GM23338 (cell line): ENCODE measurements around the gene CCDC3. TPM values are rescaled to one million over a fixed set of nuclear protein-coding genes. Genes with fewer than 3 reads are reported as not detected.

Experiments
- ATAC-seq: fragments of 200-7000 bp; cut with Tn5 transposase; 3 replicates; pipeline ENCODE4 v1.9.1; 2020
- DNase-seq: peaks from one replicate; pipeline ENCODE4 v3.0.0-alpha.2; 2015; ENCODE audit warnings: low spot score
- H2AFZ ChIP-seq: fragments of 200-600 bp; sonication (generic); 2 replicates; pipeline ENCODE4 v1.8.0; 2016; ENCODE audit warnings: antibody characterized with exemption, mild to moderate bottlenecking, moderate library complexity
- H3F3A ChIP-seq: fragments of 200-600 bp; sonication (generic); replicated peaks from 2 replicates; pipeline ENCODE4 v1.8.0; 2017; ENCODE audit warnings: antibody characterized with exemption, mixed run types, low read depth
- H3K27ac ChIP-seq: fragments of 200-600 bp; sonication (generic); 2 replicates; pipeline ENCODE4 v1.6.1; 2016; ENCODE audit warnings: low read depth
- H3K27me3 ChIP-seq: fragments of 200-600 bp; sonication (generic); 2 replicates; pipeline ENCODE4 v1.8.0; 2016; ENCODE audit warnings: mild to moderate bottlenecking, mixed run types, moderate library complexity; ENCODE audit not compliant: insufficient read depth
- H3K36me3 ChIP-seq: fragments of 200-600 bp; sonication (generic); 2 replicates; pipeline ENCODE4 v1.8.0; 2016; ENCODE audit warnings: mild to moderate bottlenecking; ENCODE audit not compliant: insufficient read depth
- H3K4me1 ChIP-seq: fragments of 200-600 bp; sonication (generic); 2 replicates; pipeline ENCODE4 v1.8.0; 2016; ENCODE audit warnings: mild to moderate bottlenecking, moderate library complexity; ENCODE audit not compliant: insufficient read depth
- H3K4me2 ChIP-seq: fragments of 200-600 bp; sonication (generic); 2 replicates; pipeline ENCODE4 v1.7.1; 2017; ENCODE audit warnings: mixed run types
- H3K4me3 ChIP-seq: fragments of 200-600 bp; sonication (generic); 2 replicates; pipeline ENCODE4 v1.6.1; 2016; ENCODE audit warnings: mixed run types
- H3K79me2 ChIP-seq: fragments of 200-600 bp; sonication (generic); replicated peaks from 2 replicates; pipeline ENCODE4 v1.8.0; 2017; ENCODE audit warnings: mild to moderate bottlenecking; ENCODE audit not compliant: insufficient read depth
- H3K9me2 ChIP-seq: fragments of 200-600 bp; sonication (generic); 2 replicates; pipeline ENCODE4 v1.8.0; 2017; ENCODE audit not compliant: insufficient read depth
- H4K20me1 ChIP-seq: fragments of 200-600 bp; sonication (generic); replicated peaks from 2 replicates; pipeline ENCODE4 v1.8.0; 2017; ENCODE audit warnings: mild to moderate bottlenecking; ENCODE audit not compliant: insufficient read depth
- H3K27ac Mint-ChIP-seq: 2 replicates; pipeline ENCODE4 v1.8.0; 2020; ENCODE audit warnings: inconsistent platforms, mild to moderate bottlenecking, moderate library complexity, mixed read lengths
- H3K27me3 Mint-ChIP-seq: 3 replicates; pipeline ENCODE4 v1.8.0; 2022; ENCODE audit warnings: low read depth, mild to moderate bottlenecking, moderate library complexity, mixed read lengths, inconsistent platforms; ENCODE audit not compliant: insufficient read depth, poor library complexity
- H3K36me3 Mint-ChIP-seq: 3 replicates; pipeline ENCODE4 v1.8.0; 2021; ENCODE audit warnings: low read depth, mild to moderate bottlenecking, inconsistent platforms, moderate library complexity, mixed read lengths
- H3K4me1 Mint-ChIP-seq: 3 replicates; pipeline ENCODE4 v1.8.0; 2020; ENCODE audit warnings: mild to moderate bottlenecking, inconsistent platforms, mixed read lengths
- H3K4me3 Mint-ChIP-seq: 3 replicates; pipeline ENCODE4 v1.8.0; 2021; ENCODE audit warnings: moderate library complexity, mild to moderate bottlenecking, inconsistent platforms, mixed read lengths
- H3K9me3 Mint-ChIP-seq: 3 replicates; pipeline ENCODE4 v1.8.0; 2020; ENCODE audit warnings: moderate library complexity, mild to moderate bottlenecking, inconsistent platforms, mixed read lengths
- EZH2 ChIP-seq: fragments of 200-600 bp; sonication (generic); IDR thresholded peaks from one replicate; pipeline ENCODE4 v1.8.0; 2017; ENCODE audit warnings: antibody characterized with exemption, mild to moderate bottlenecking, low read depth; ENCODE audit not compliant: unreplicated experiment
- NANOG ChIP-seq: IDR thresholded peaks from 2 replicates; pipeline ENCODE4 v1.6.1; 2016; ENCODE audit warnings: antibody characterized with exemption, borderline replicate concordance
- POLR2AphosphoS5 ChIP-seq: IDR thresholded peaks from 2 replicates; pipeline ENCODE4 v1.6.1; 2016; ENCODE audit warnings: antibody characterized with exemption, low read depth
- STAT1 ChIP-seq: IDR thresholded peaks from one replicate; pipeline ENCODE4 v1.6.1; 2016; ENCODE audit warnings: antibody characterized with exemption; ENCODE audit not compliant: unreplicated experiment
- ZNF114 ChIP-seq: fragments of 250-450 bp; sonication (Bioruptor Pico); IDR thresholded peaks from 2 replicates; pipeline ENCODE4 v1.5.0; 2020; ENCODE audit warnings: mild to moderate bottlenecking, moderate library complexity
- ZNF331 ChIP-seq: fragments of 250-450 bp; sonication (Bioruptor Pico); IDR thresholded peaks from 2 replicates; pipeline ENCODE4 v1.5.0; 2020; ENCODE audit warnings: low read depth, mild to moderate bottlenecking, moderate library complexity
- polyA plus RNA-seq: library from polyadenylated mRNA; unstranded; fragments of >200 nt; fragmentation: Nextera tagmentation; extraction: Ambion mirVana; gene quantifications from 2 replicates; pipeline ENCODE4 v1.2.1, GENCODE V29; 2016
- total RNA-seq: library from RNA; depleted of rRNA; stranded (reverse); fragments of >200 nt; shearing (Covaris generic); gene quantifications from 2 replicates; pipeline ENCODE4 v1.2.3, GENCODE V29; 2014
- TF ChIP-seq, protein P1 (sequence below): fragments of 250-450 bp; sonication (Bioruptor Pico); IDR thresholded peaks from 2 replicates; pipeline ENCODE4 v1.5.0; 2020; ENCODE audit warnings: mild to moderate bottlenecking, moderate library complexity

The CCDC3 gene
- total and polyA plus RNA-seq, 2 experiments from 2014 or later, result 1.4 to 5.2 TPM

DNA sequence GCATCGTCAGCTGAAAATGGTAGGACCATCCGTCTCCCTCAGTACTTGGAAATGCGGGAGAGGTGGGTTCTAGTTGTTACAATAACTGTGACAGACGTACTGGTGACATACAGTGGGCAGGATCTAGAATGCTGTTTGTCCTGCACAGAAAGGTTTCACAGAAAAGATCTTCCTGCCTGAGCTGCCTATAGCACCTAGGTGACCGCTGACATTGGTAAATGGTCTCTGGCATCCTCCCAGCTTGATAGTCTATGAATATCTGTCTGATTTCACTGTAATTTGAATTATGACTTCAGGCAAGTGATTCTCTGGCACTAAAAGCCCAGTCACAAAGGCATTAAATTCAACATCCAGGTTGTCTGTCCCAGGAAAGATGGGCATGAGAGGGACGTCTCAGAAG is 38.2 kb upstream of the CCDC3 start (continued):
- TF ChIP-seq POLR2AphosphoS5 (no peak), ZNF114 (CRISPR knock-in tag) (no peak), EZH2 (no peak), ZNF331 (CRISPR knock-in tag) (no peak)
- TF ChIP-seq, protein P1, sequence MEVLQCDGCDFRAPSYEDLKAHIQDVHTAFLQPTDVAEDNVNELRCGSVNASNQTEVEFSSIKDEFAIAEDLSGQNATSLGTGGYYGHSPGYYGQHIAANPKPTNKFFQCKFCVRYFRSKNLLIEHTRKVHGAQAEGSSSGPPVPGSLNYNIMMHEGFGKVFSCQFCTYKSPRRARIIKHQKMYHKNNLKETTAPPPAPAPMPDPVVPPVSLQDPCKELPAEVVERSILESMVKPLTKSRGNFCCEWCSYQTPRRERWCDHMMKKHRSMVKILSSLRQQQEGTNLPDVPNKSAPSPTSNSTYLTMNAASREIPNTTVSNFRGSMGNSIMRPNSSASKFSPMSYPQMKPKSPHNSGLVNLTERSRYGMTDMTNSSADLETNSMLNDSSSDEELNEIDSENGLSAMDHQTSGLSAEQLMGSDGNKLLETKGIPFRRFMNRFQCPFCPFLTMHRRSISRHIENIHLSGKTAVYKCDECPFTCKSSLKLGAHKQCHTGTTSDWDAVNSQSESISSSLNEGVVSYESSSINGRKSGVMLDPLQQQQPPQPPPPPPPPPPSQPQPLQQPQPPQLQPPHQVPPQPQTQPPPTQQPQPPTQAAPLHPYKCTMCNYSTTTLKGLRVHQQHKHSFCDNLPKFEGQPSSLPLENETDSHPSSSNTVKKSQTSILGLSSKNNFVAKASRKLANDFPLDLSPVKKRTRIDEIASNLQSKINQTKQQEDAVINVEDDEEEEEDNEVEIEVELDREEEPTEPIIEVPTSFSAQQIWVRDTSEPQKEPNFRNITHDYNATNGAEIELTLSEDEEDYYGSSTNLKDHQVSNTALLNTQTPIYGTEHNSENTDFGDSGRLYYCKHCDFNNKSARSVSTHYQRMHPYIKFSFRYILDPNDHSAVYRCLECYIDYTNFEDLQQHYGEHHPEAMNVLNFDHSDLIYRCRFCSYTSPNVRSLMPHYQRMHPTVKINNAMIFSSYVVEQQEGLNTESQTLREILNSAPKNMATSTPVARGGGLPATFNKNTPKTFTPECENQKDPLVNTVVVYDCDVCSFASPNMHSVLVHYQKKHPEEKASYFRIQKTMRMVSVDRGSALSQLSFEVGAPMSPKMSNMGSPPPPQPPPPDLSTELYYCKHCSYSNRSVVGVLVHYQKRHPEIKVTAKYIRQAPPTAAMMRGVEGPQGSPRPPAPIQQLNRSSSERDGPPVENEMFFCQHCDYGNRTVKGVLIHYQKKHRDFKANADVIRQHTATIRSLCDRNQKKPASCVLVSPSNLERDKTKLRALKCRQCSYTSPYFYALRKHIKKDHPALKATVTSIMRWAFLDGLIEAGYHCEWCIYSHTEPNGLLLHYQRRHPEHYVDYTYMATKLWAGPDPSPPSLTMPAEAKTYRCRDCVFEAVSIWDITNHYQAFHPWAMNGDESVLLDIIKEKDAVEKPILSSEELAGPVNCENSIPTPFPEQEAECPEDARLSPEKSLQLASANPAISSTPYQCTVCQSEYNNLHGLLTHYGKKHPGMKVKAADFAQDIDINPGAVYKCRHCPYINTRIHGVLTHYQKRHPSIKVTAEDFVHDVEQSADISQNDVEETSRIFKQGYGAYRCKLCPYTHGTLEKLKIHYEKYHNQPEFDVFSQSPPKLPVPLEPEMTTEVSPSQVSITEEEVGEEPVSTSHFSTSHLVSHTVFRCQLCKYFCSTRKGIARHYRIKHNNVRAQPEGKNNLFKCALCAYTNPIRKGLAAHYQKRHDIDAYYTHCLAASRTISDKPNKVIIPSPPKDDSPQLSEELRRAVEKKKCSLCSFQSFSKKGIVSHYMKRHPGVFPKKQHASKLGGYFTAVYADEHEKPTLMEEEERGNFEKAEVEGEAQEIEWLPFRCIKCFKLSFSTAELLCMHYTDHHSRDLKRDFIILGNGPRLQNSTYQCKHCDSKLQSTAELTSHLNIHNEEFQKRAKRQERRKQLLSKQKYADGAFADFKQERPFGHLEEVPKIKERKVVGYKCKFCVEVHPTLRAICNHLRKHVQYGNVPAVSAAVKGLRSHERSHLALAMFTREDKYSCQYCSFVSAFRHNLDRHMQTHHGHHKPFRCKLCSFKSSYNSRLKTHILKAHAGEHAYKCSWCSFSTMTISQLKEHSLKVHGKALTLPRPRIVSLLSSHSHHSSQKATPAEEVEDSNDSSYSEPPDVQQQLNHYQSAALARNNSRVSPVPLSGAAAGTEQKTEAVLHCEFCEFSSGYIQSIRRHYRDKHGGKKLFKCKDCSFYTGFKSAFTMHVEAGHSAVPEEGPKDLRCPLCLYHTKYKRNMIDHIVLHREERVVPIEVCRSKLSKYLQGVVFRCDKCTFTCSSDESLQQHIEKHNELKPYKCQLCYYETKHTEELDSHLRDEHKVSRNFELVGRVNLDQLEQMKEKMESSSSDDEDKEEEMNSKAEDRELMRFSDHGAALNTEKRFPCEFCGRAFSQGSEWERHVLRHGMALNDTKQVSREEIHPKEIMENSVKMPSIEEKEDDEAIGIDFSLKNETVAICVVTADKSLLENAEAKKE (CRISPR knock-in tag), result no peak

DNA sequence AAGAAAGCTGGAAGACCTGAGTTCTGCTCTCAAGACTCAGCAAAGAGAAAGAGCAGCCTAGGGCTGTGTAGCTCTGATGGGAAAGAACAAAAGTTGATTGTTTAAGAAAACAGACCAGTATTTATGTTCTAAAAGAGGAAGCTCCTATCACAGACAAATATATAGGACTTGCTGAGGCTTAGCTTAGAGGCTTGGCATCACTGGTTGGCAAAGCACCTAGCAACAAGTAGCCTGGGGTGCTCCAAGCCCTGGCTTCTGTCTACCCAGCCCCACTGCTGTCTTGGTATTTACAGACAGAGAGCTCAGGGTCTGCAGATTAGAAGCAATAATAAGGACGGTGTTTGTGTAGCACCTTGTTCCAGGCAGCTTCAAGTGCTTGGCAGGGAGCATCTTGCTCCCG is 36.9 kb upstream of the CCDC3 start:
- no peaks in the 10 kb centered on the region for H3K27me3 ChIP-seq
- H3K36me3 ChIP-seq, result no peaks in the 10 kb centered on the region
- Mint-ChIP-seq H3K27me3 (peaks cover 5% of the 10 kb centered on the region), H3K4me3 (no peak overlapping the region), H3K4me1 (peaks cover 2% of the 10 kb centered on the region; the same call in 1 of the 3 replicates), H3K36me3 (no peaks in the 10 kb centered on the region), H3K9me3 (peaks cover 7% of the 10 kb centered on the region; the same call in 2 of the 3 replicates), H3K27ac (no peak overlapping the region)
- H3K79me2 ChIP-seq, result no peaks in the 10 kb centered on the region
- TF ChIP-seq NANOG (no peak), ZNF114 (CRISPR knock-in tag) (no peak), STAT1 (no peak)
- no peaks in the 10 kb centered on the region for H3F3A ChIP-seq
- no peaks in the 10 kb centered on the region for H4K20me1 ChIP-seq
- H3K4me2 ChIP-seq, result no peak overlapping the region
- H3K4me3 ChIP-seq, result no peak overlapping the region
- ATAC-seq, result no peak
- 0 out of 2 replicates have a peak, but pooled peaks cover 4% of the 10 kb centered on the region for H3K9me2 ChIP-seq
- H3K4me1 ChIP-seq, result no peaks in the 10 kb centered on the region
- H3K27ac ChIP-seq, result no peak overlapping the region
- no peak overlapping the region; the same call in 1 of the 2 replicates for H2AFZ ChIP-seq
- DNase-seq, result no peak
